CD4-positive, CD25-positive, alpha-beta regulatory T cell (primary cell): ENCODE results near the gene MID1. TPM values are rescaled to one million over a fixed set of nuclear protein-coding genes. Genes with fewer than 3 reads are reported as not detected.
A peak's percentile ranks its signal among the peaks of the same experiment; 100 is the strongest.

Source experiments
- ATAC-seq, 2 donors: fragments of 150-1000 bp; cut with Tn5 transposase; one replicate each; pipeline ENCODE4 v1.10.0; 2021; ENCODE audit warnings: low read depth in 2 of 2, moderate number of reproducible peaks in 2 of 2, moderate library complexity in 1 of 2
- DNase-seq, 3 donors: peaks; one replicate each; pipeline versions ENCODE4 v3.0.0 to v3.0.0-alpha.2; 2012 to 2022; ENCODE audit warnings: mixed read lengths in 1 of 3
- H3K27ac ChIP-seq: one replicate; pipeline ENCODE4 v1.7.0; 2013; ENCODE audit warnings: mild to moderate bottlenecking, low read length; ENCODE audit not compliant: insufficient read depth, poor library complexity, severe bottlenecking
- H3K27me3 ChIP-seq: one replicate; pipeline ENCODE4 v1.7.0; 2013; ENCODE audit warnings: low read length; ENCODE audit not compliant: control insufficient read depth, insufficient read depth
- H3K36me3 ChIP-seq: one replicate; pipeline ENCODE4 v1.7.0; 2013; ENCODE audit warnings: mild to moderate bottlenecking, low read length, moderate library complexity; ENCODE audit not compliant: control insufficient read depth, insufficient read depth
- H3K4me1 ChIP-seq: 2 replicates; pipeline ENCODE4 v1.7.0; 2013; ENCODE audit warnings: mild to moderate bottlenecking, low read length; ENCODE audit not compliant: insufficient read depth, control insufficient read depth, poor library complexity, severe bottlenecking
- H3K4me3 ChIP-seq: one replicate; pipeline ENCODE4 v1.7.0; 2013; ENCODE audit warnings: low read depth, mild to moderate bottlenecking, low read length, moderate library complexity
- H3K9me3 ChIP-seq, 2 experiments: 1 replicate in 1 of 2; 2 replicates in 1 of 2; pipeline ENCODE4 v1.7.0; 2013; ENCODE audit warnings: low read length in 2 of 2, mild to moderate bottlenecking in 1 of 2, moderate library complexity in 1 of 2; ENCODE audit not compliant: control insufficient read depth in 2 of 2
- H3K27ac Mint-ChIP-seq, 3 donors: one replicate each; pipeline ENCODE4 v1.8.0; 2020 to 2022; ENCODE audit warnings: mild to moderate bottlenecking in 3 of 3, mixed read lengths in 3 of 3, moderate library complexity in 2 of 3
- H3K27me3 Mint-ChIP-seq: one replicate; pipeline ENCODE4 v1.8.0; 2022; ENCODE audit warnings: mild to moderate bottlenecking, mixed read lengths
- H3K36me3 Mint-ChIP-seq: one replicate; pipeline ENCODE4 v1.8.0; 2020; ENCODE audit warnings: mixed read lengths
- H3K4me1 Mint-ChIP-seq, 4 donors: one replicate each; pipeline ENCODE4 v1.8.0; 2020 to 2022; ENCODE audit warnings: mixed read lengths in 4 of 4, mild to moderate bottlenecking in 1 of 4
- H3K4me3 Mint-ChIP-seq, 4 donors: one replicate each; pipeline ENCODE4 v1.8.0; 2020 to 2022; ENCODE audit warnings: mild to moderate bottlenecking in 4 of 4, mixed read lengths in 4 of 4, moderate library complexity in 3 of 4
- H3K9me3 Mint-ChIP-seq, 7 donors: one replicate each; pipeline ENCODE4 v1.8.0; 2020 to 2022; ENCODE audit warnings: mixed read lengths in 7 of 7, mild to moderate bottlenecking in 3 of 7, moderate library complexity in 2 of 7
- polyA plus RNA-seq, 4 donors: library from polyadenylated mRNA; unstranded; fragments of 300-500 nt; fragmentation: Illumina TruSeq; gene quantifications; one replicate each; pipeline ENCODE4 v1.2.3, GENCODE V29; 2021
- total RNA-seq: library from RNA; stranded (reverse); gene quantifications from one replicate; pipeline ENCODE4 v1.2.3, GENCODE V29; 2022

The MID1 gene
- total and polyA plus RNA-seq, 5 donors from 2014 or later, result not detected

- Histone ChIP-seq H3K27ac (no peak overlapping the region), H3K36me3 (no peaks in the 10 kb centered on the region), H3K4me1 (no peaks in the 10 kb centered on the region), H3K4me3 (no peak overlapping the region), H3K9me3 (no peaks in the 10 kb centered on the region), H3K27me3 (no peaks in the 10 kb centered on the region)
- Mint-ChIP-seq H3K4me3 (no peak overlapping the region), H3K27me3 (peaks cover 5% of the 10 kb centered on the region), H3K9me3 (peaks cover 0 to 6% (median 0%) of the 10 kb centered on the region in 7 donors), H3K27ac (no peak overlapping the region), H3K36me3 (no peaks in the 10 kb centered on the region), H3K4me1 (no peaks in the 10 kb centered on the region)
- DNase-seq (no peak), ATAC-seq (no peak)
These were observed 9.9 kb upstream of the MID1 start for GRCh38 chrX:10630320-10630719.

- ATAC-seq, result no peak
- DNase-seq, result no peak
- Histone ChIP-seq H3K4me1 (no peaks in the 10 kb centered on the region), H3K9me3 (no peaks in the 10 kb centered on the region), H3K27me3 (no peaks in the 10 kb centered on the region), H3K27ac (no peak overlapping the region), H3K36me3 (no peaks in the 10 kb centered on the region), H3K4me3 (no peak overlapping the region)
- Mint-ChIP-seq H3K9me3 (peaks cover 0 to 6% (median 0%) of the 10 kb centered on the region in 7 donors), H3K4me3 (no peak overlapping the region), H3K36me3 (no peaks in the 10 kb centered on the region), H3K4me1 (no peaks in the 10 kb centered on the region), H3K27ac (no peak overlapping the region), H3K27me3 (peaks cover 5% of the 10 kb centered on the region)
These were observed 9.5 kb upstream of the MID1 start for GRCh38 chrX:10629905-10630304.

- ATAC-seq (no peak), DNase-seq (no peak)
- H3K4me3 ChIP-seq, result no peak overlapping the region
- H3K4me3 Mint-ChIP-seq, result no peak overlapping the region
- no peak overlapping the region for H3K27ac Mint-ChIP-seq
- H3K36me3 ChIP-seq, result no peaks in the 10 kb centered on the region
- H3K4me1 ChIP-seq, result no peaks in the 10 kb centered on the region
- H3K27me3 Mint-ChIP-seq, result peaks cover 5% of the 10 kb centered on the region
- no peaks in the 10 kb centered on the region for H3K36me3 Mint-ChIP-seq
- H3K4me1 Mint-ChIP-seq, result no peaks in the 10 kb centered on the region
- no peaks in the 10 kb centered on the region for H3K27me3 ChIP-seq
- H3K9me3 ChIP-seq, result no peaks in the 10 kb centered on the region
- peaks cover 0 to 4% (median 0%) of the 10 kb centered on the region in 7 donors for H3K9me3 Mint-ChIP-seq
- no peak overlapping the region for H3K27ac ChIP-seq
These were observed 8.5 kb upstream of the MID1 start for GRCh38 chrX:10628906-10629305.

- ATAC-seq, result no peak
These were observed 1.8 kb upstream of the MID1 start for GRCh38 chrX:10622197-10622596.

GRCh38 chrX:10619425-10620046, 849 bp downstream of the MID1 start:
- peaks cover 0 to 6% (median 1%) of the 10 kb centered on the region in 4 donors for H3K4me1 Mint-ChIP-seq
- H3K36me3 ChIP-seq, result no peaks in the 10 kb centered on the region
- no peak overlapping the region for H3K4me3 ChIP-seq
- ATAC-seq, result no peak
- no peak for DNase-seq
- peak overlapping the region in 1 of 4 donors; percentile 52 for H3K4me3 Mint-ChIP-seq
- H3K36me3 Mint-ChIP-seq, result no peaks in the 10 kb centered on the region
- peaks cover 22% of the 10 kb centered on the region for H3K27me3 Mint-ChIP-seq
- no peaks in the 10 kb centered on the region for H3K9me3 Mint-ChIP-seq
- no peak overlapping the region for H3K27ac Mint-ChIP-seq
- no peaks in the 10 kb centered on the region for H3K4me1 ChIP-seq
- H3K9me3 ChIP-seq, result no peaks in the 10 kb centered on the region
- H3K27ac ChIP-seq, result no peak overlapping the region
- peaks cover 5% of the 10 kb centered on the region for H3K27me3 ChIP-seq

More at GRCh38 chrX:10622197-10622596, 1.8 kb upstream of the MID1 start:
- Mint-ChIP-seq H3K27me3 (peaks cover 22% of the 10 kb centered on the region), H3K27ac (no peak overlapping the region), H3K9me3 (no peaks in the 10 kb centered on the region), H3K36me3 (no peaks in the 10 kb centered on the region), H3K4me1 (peaks cover 0 to 6% (median 1%) of the 10 kb centered on the region in 4 donors), H3K4me3 (no peak overlapping the region)
- DNase-seq, result no peak
- H3K9me3 ChIP-seq, result no peaks in the 10 kb centered on the region
- H3K27ac ChIP-seq, result no peak overlapping the region
- H3K4me3 ChIP-seq, result no peak overlapping the region
- H3K36me3 ChIP-seq, result no peaks in the 10 kb centered on the region
- H3K4me1 ChIP-seq, result no peaks in the 10 kb centered on the region
- peaks cover 5% of the 10 kb centered on the region for H3K27me3 ChIP-seq

GRCh38 chrX:10618961-10619360, 1.4 kb downstream of the MID1 start:
- no peaks in the 10 kb centered on the region for H3K9me3 ChIP-seq
- H3K27ac ChIP-seq, result no peak overlapping the region
- Mint-ChIP-seq H3K27ac (no peak overlapping the region), H3K27me3 (peaks cover 22% of the 10 kb centered on the region), H3K9me3 (no peaks in the 10 kb centered on the region), H3K4me3 (peak overlapping the region in 1 of 4 donors; percentile 52), H3K36me3 (no peaks in the 10 kb centered on the region), H3K4me1 (peaks cover 0 to 6% (median 1%) of the 10 kb centered on the region in 4 donors)
- H3K4me3 ChIP-seq, result no peak overlapping the region
- peaks cover 5% of the 10 kb centered on the region for H3K27me3 ChIP-seq
- H3K4me1 ChIP-seq, result no peaks in the 10 kb centered on the region
- ATAC-seq, result no peak
- no peak for DNase-seq
- H3K36me3 ChIP-seq, result no peaks in the 10 kb centered on the region

- no peak overlapping the region for H3K27ac ChIP-seq
- Mint-ChIP-seq H3K9me3 (no peaks in the 10 kb centered on the region), H3K4me1 (peaks cover 0 to 6% (median 1%) of the 10 kb centered on the region in 4 donors), H3K4me3 (no peak overlapping the region), H3K36me3 (no peaks in the 10 kb centered on the region), H3K27me3 (peaks cover 18% of the 10 kb centered on the region), H3K27ac (no peak overlapping the region)
- peaks cover 5% of the 10 kb centered on the region for H3K27me3 ChIP-seq
- no peaks in the 10 kb centered on the region for H3K36me3 ChIP-seq
- H3K4me3 ChIP-seq, result no peak overlapping the region
- ATAC-seq (no peak), DNase-seq (no peak)
- H3K4me1 ChIP-seq, result no peaks in the 10 kb centered on the region
- H3K9me3 ChIP-seq, result no peaks in the 10 kb centered on the region
These were observed 2.4 kb downstream of the MID1 start for GRCh38 chrX:10617999-10618351.
